IPS-15b (cell line): Measurements from ENCODE around the gene IGFBPL1.

Source experiments
- H3K27me3 ChIP-seq: one replicate; pipeline ENCODE4 v1.6.1; 2013; ENCODE audit warnings: low read length; ENCODE audit not compliant: control insufficient read depth, insufficient read depth
- H3K36me3 ChIP-seq: one replicate; pipeline ENCODE4 v1.6.1; 2013; ENCODE audit warnings: low read length; ENCODE audit not compliant: control insufficient read depth, insufficient read depth
- H3K4me1 ChIP-seq: one replicate; pipeline ENCODE4 v1.6.1; 2013; ENCODE audit warnings: mild to moderate bottlenecking, low read length; ENCODE audit not compliant: control insufficient read depth, insufficient read depth
- H3K4me3 ChIP-seq: one replicate; pipeline ENCODE4 v1.5.1; 2013; ENCODE audit warnings: low read depth, low read length
- H3K9ac ChIP-seq: one replicate; pipeline ENCODE4 v1.6.1; 2013; ENCODE audit warnings: low read depth, mild to moderate bottlenecking, low read length
- H3K9me3 ChIP-seq: one replicate; pipeline ENCODE4 v1.6.1; 2013; ENCODE audit warnings: mild to moderate bottlenecking, low read length; ENCODE audit not compliant: control insufficient read depth, insufficient read depth

Gene IGFBPL1

GRCh38 chr9:38357350-38358114, 66.7 kb downstream of the IGFBPL1 start:
- Histone ChIP-seq H3K36me3 (no peaks in the 10 kb centered on the region), H3K9ac (no peak overlapping the region), H3K27me3 (no peaks in the 10 kb centered on the region), H3K4me1 (no peaks in the 10 kb centered on the region), H3K9me3 (no peaks in the 10 kb centered on the region), H3K4me3 (no peak overlapping the region)

GRCh38 chr9:38356851-38357250, 67.4 kb downstream of the IGFBPL1 start:
- H3K4me1 ChIP-seq, result no peaks in the 10 kb centered on the region
- no peak overlapping the region for H3K4me3 ChIP-seq
- no peak overlapping the region for H3K9ac ChIP-seq
- H3K36me3 ChIP-seq, result no peaks in the 10 kb centered on the region
- peaks cover 2% of the 10 kb centered on the region for H3K27me3 ChIP-seq
- no peaks in the 10 kb centered on the region for H3K9me3 ChIP-seq
